ENCODE measurements around the gene SPARC. TPM values are rescaled to one million over a fixed set of nuclear protein-coding genes. Genes with fewer than 3 reads are reported as not detected.

Gene SPARC
- polyA plus RNA-seq, 1 donor (not counting 4 experiments of a cell fraction or from before 2014, with no cell fraction given), result 397 TPM

DNA sequence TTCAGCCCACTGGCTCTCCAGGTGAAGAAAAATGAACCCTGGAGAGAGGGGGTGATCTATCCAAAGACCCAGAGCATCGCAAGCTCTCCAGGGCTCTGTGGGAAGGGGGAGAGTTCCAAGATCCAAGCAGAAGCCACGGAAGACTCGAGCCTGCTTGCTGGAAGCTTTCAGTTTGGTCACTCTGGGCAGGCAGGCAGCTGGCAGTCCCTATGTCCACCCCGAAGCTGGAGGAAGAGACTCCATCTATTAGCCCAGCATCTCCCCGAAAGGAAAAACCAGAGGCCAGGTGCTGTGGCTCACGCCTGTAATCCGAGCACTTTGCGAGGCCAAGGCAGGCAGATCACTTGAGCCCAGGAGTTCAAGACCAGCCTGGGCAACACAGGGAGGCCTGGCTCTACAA lies 10.7 kb upstream of the SPARC start:
- H3K27ac ChIP-seq (ENCODE audit: control insufficient read depth, insufficient read depth, low read length), result no peak overlapping the region
- H3K27me3 ChIP-seq (ENCODE audit: control insufficient read depth, extremely low read depth, insufficient read depth, low read length), result no peaks in the 10 kb centered on the region
- DNase-seq (ENCODE audit: low read depth, low spot score) (no peak), FAIRE-seq (no peak)
- H2AFZ ChIP-seq (ENCODE audit: control insufficient read depth, low read length), result no peak overlapping the region
- H4K20me1 ChIP-seq (ENCODE audit: control insufficient read depth, extremely low read depth, insufficient read depth, low read length), result no peaks in the 10 kb centered on the region
- H3K4me2 ChIP-seq (ENCODE audit: control insufficient read depth, extremely low read depth, insufficient read depth, low read depth, low read length), result no peak overlapping the region
- no peaks in the 10 kb centered on the region for H3K9me1 ChIP-seq (ENCODE audit: control insufficient read depth, extremely low read depth, insufficient read depth, low read length)
- dilution Hi-C loops (cut with MboI; ENCODE audit: extremely low pct_ligation_motif_present, low sequenced_read_pairs), result no loop called here
- no peak overlapping the region for H3K4me3 ChIP-seq (ENCODE audit: control insufficient read depth in 2 of 3, extremely low read depth in 1 of 3, insufficient read depth in 2 of 3, low read depth in 1 of 3, low read length in 3 of 3)
- H3K36me3 ChIP-seq (ENCODE audit: control insufficient read depth in 2 of 2, extremely low read depth in 1 of 2, insufficient read depth in 2 of 2, low read length in 2 of 2), result no peaks in the 10 kb centered on the region
- H3K9me3 ChIP-seq (ENCODE audit: control insufficient read depth, low read depth, low read length), result no peaks in the 10 kb centered on the region
- H3K4me1 ChIP-seq (ENCODE audit: control insufficient read depth, extremely low read depth, insufficient read depth, low read length), result peaks cover 18% of the 10 kb centered on the region
- no peaks in the 10 kb centered on the region for H3K79me2 ChIP-seq (ENCODE audit: control insufficient read depth, insufficient read depth, low read length)
- TF ChIP-seq, protein P1, sequence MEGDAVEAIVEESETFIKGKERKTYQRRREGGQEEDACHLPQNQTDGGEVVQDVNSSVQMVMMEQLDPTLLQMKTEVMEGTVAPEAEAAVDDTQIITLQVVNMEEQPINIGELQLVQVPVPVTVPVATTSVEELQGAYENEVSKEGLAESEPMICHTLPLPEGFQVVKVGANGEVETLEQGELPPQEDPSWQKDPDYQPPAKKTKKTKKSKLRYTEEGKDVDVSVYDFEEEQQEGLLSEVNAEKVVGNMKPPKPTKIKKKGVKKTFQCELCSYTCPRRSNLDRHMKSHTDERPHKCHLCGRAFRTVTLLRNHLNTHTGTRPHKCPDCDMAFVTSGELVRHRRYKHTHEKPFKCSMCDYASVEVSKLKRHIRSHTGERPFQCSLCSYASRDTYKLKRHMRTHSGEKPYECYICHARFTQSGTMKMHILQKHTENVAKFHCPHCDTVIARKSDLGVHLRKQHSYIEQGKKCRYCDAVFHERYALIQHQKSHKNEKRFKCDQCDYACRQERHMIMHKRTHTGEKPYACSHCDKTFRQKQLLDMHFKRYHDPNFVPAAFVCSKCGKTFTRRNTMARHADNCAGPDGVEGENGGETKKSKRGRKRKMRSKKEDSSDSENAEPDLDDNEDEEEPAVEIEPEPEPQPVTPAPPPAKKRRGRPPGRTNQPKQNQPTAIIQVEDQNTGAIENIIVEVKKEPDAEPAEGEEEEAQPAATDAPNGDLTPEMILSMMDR (optimal IDR thresholded peaks at IDR 0.05 in 1 of 3, IDR thresholded peaks at IDR 0.05 in 1 of 3, conservative IDR thresholded peaks at IDR 0.05 in 1 of 3; ENCODE audit: extremely low read depth in 1 of 3, insufficient read depth in 2 of 3, low read length in 3 of 3), result no peak
- TF ChIP-seq EZH2 (IDR thresholded peaks at IDR 0.05; ENCODE audit: low read length), result no peak
- no peak overlapping the region for H3K9ac ChIP-seq (ENCODE audit: control insufficient read depth, extremely low read depth, insufficient read depth, low read length)

DNA sequence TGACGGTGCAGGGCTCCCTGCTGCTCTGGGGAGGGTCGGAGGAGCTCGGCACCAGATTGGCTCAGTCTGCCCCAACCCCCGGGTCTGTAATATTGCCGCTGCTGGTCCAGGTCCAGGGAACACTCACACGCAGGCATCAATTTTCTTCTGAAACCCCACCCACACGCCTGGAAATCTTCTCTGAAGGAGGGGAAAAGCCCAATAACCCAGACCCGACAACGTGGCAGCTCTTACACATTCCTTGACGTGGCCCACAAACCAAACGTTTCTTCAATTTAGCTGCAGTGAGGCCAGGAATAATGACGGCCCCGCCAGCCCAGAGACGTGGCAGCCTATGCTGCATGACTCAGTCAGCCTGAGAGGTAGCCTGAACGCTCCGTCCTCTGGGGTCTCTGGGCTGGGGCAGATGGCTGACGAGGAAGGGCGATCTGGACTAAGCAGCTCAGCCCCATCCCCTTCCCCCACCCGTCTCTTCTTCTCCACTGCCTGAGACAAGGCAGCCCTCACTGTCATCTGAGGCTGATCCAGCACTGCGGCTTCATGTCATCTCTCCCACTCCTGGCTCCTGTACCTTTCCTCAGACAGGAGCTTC lies 9.9 kb upstream of the SPARC start:
- H4K20me1 ChIP-seq (ENCODE audit: control insufficient read depth, extremely low read depth, insufficient read depth, low read length), result no peaks in the 10 kb centered on the region
- dilution Hi-C loops (cut with MboI; ENCODE audit: extremely low pct_ligation_motif_present, low sequenced_read_pairs), result no loop called here
- H3K4me2 ChIP-seq (ENCODE audit: control insufficient read depth, extremely low read depth, insufficient read depth, low read depth, low read length), result no peak overlapping the region
- H3K9ac ChIP-seq (ENCODE audit: control insufficient read depth, extremely low read depth, insufficient read depth, low read length), result peak overlapping the region; percentile 34
- H3K9me1 ChIP-seq (ENCODE audit: control insufficient read depth, extremely low read depth, insufficient read depth, low read length), result no peaks in the 10 kb centered on the region
- TF ChIP-seq, protein P1 (optimal IDR thresholded peaks at IDR 0.05 in 1 of 3, IDR thresholded peaks at IDR 0.05 in 1 of 3, conservative IDR thresholded peaks at IDR 0.05 in 1 of 3; ENCODE audit: extremely low read depth in 1 of 3, insufficient read depth in 2 of 3, low read length in 3 of 3), result no peak
- TF ChIP-seq EZH2 (IDR thresholded peaks at IDR 0.05; ENCODE audit: low read length), result no peak
- H3K27ac ChIP-seq (ENCODE audit: control insufficient read depth, insufficient read depth, low read length), result no peak overlapping the region
- no peaks in the 10 kb centered on the region for H3K9me3 ChIP-seq (ENCODE audit: control insufficient read depth, low read depth, low read length)
- H3K27me3 ChIP-seq (ENCODE audit: control insufficient read depth, extremely low read depth, insufficient read depth, low read length), result no peaks in the 10 kb centered on the region
- H3K36me3 ChIP-seq (ENCODE audit: control insufficient read depth in 2 of 2, extremely low read depth in 1 of 2, insufficient read depth in 2 of 2, low read length in 2 of 2), result no peaks in the 10 kb centered on the region
- no peak for DNase-seq (ENCODE audit: low read depth, low spot score)
- peak overlapping the region; percentile 77 for H2AFZ ChIP-seq (ENCODE audit: control insufficient read depth, low read length)
- H3K4me3 ChIP-seq (ENCODE audit: control insufficient read depth in 2 of 3, extremely low read depth in 1 of 3, insufficient read depth in 2 of 3, low read depth in 1 of 3, low read length in 3 of 3), result no peak overlapping the region
- H3K4me1 ChIP-seq (ENCODE audit: control insufficient read depth, extremely low read depth, insufficient read depth, low read length), result peaks cover 18% of the 10 kb centered on the region
- H3K79me2 ChIP-seq (ENCODE audit: control insufficient read depth, insufficient read depth, low read length), result no peaks in the 10 kb centered on the region
- peak; percentile 67 for FAIRE-seq

Measured in keratinocyte (primary cell).